AG09319 (cell line): Measurements from ENCODE around the gene PPIC.
"Not testable (repeated sequence)": the region's sequence is repeated elsewhere in the genome, so short reads cannot be mapped to it uniquely, and the experiment has no call there.

Source experiments
- DNase-seq: peaks from one replicate; pipeline ENCODE4 v3.0.0-alpha.2; 2010; ENCODE audit warnings: low read depth; ENCODE audit errors: extremely low read depth
- TF ChIP-seq, protein P1 (sequence below): IDR thresholded peaks from 2 replicates; pipeline ENCODE4 v1.5.1; 2011; ENCODE audit warnings: low read depth, mild to moderate bottlenecking, inconsistent platforms, low read length, moderate library complexity

Gene PPIC

GRCh38 chr5:122978068-122978467 is 58.5 kb downstream of the PPIC start:
- DNase-seq: no peak
- TF ChIP-seq, protein P1, sequence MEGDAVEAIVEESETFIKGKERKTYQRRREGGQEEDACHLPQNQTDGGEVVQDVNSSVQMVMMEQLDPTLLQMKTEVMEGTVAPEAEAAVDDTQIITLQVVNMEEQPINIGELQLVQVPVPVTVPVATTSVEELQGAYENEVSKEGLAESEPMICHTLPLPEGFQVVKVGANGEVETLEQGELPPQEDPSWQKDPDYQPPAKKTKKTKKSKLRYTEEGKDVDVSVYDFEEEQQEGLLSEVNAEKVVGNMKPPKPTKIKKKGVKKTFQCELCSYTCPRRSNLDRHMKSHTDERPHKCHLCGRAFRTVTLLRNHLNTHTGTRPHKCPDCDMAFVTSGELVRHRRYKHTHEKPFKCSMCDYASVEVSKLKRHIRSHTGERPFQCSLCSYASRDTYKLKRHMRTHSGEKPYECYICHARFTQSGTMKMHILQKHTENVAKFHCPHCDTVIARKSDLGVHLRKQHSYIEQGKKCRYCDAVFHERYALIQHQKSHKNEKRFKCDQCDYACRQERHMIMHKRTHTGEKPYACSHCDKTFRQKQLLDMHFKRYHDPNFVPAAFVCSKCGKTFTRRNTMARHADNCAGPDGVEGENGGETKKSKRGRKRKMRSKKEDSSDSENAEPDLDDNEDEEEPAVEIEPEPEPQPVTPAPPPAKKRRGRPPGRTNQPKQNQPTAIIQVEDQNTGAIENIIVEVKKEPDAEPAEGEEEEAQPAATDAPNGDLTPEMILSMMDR: no peak

GRCh38 chr5:122977319-122977718 is 59.2 kb downstream of the PPIC start:
- no peak for DNase-seq

DNA sequence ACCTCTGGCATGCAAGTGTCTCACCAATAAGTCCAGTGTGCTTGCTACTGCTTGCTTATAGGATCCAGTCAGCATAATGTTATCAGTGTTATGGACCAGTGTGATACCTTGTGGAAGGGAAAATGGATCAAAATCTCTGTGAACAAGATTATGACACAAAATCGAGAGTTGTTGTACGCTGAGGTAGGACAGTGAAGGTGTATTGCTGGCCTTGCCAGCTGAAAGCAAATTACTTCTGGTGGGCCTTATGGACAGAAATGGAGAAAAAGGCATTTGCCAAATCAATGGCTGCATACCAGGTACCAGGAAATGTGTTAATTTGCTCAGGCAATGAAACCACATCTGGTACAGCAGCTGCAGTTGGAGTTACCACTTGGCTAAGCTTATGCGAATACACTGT is 62.3 kb downstream of the PPIC start:
- not testable (repeated sequence) for DNase-seq

More at GRCh38 chr5:122977319-122977718, 59.2 kb downstream of the PPIC start:
- TF ChIP-seq, protein P1: no peak

- DNase-seq: not testable (repeated sequence)
Measured at GRCh38 chr5:122973759-122974158, 62.8 kb downstream of the PPIC start.
